HG03565 (cell line): Measurements from ENCODE around the gene TASP1.
"Not testable (repeated sequence)": the region's sequence is repeated elsewhere in the genome, so short reads cannot be mapped to it uniquely, and the experiment has no call there.

ENCODE experiments used
- ATAC-seq: cut with Tn5 transposase; IDR thresholded peaks from one replicate; pipeline ENCODE4 v1.9.1; 2021; ENCODE audit warnings: mild to moderate bottlenecking, moderate library complexity; ENCODE audit not compliant: unreplicated experiment

Gene TASP1

DNA sequence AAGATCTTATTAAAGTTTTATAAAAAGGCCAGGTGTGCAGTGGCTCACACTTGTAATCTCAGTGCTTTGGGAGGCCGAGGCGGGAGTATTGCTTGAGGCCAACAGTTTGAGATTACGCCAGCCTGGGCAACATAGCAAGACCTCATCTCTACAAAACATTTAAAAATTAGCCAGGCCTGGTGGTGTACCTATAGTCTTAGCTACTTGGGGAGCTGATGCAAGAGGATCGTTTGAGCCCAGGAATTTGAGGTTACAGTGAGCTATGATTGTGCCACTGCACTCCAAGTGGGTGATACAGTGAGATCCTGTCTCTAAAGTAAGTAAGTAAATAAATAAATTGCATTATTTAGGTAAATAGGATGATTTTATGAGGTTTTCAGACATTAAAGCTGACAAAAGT lies 234.4 kb downstream of the TASP1 start:
- no peak for ATAC-seq

DNA sequence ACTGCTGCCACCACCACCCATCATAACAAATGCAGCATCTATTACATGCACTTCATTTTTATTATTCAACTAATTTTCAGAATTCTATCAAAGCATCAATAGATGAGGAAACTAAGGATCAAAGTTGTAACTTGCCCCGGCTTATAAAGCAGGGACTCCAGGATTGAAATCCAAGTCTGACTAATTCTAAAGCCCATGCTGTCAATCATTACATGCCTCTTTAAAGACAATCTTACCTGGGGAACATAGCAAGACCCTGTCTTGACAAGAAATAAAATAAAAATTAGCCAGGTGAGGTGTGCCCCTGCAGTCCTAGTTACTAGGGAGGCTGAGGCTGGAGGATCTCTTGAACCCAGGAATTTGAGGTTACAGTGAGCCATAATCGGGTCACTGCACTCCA lies 235.3 kb downstream of the TASP1 start:
- no peak for ATAC-seq

DNA sequence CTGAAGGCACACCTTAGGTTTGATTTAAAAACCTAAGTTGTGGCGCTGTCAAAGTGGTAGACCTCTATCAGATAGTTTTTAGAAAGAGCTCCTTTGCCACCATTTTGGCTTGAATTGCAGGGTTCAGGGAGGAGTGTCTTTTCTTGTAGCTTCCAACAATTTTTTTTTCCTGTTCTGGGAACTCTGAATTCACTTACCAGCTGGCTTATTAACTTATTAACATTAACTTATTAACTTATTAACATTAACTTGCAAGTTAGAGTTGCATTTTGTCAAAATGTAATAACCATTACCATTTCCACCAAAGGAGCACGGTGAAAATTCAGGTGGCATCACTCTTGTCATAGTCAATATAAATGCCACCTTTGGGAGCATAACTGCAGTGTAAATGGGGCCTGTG lies 235.7 kb downstream of the TASP1 start:
- ATAC-seq, result no peak

DNA sequence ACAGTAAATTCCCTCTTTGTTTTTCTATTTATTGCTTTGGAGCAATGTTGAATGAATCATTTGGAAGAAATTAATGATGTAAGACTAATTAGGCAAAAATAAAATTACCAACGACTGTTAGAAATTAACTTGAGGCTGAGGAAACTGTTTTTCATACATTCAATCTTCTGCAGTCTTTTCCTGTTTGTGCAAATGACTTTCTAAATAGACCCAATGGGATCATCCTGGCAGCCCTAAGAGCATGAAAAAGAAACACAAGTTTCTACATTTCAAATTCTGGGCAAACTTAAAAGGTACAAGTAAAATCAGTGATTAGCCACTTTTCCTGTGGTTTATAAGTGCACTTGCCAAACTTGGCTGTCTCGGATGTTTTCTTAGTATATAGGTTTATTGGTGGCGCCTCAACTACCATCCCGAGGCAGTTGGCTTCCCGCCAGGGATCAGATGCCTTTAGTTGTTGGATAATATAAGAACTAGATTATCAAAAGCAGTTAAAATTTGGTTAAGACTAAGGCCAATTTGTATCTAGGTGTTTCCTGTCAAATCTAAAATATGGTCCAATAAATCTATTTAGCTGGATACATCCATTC lies 236.5 kb downstream of the TASP1 start:
- ATAC-seq, result no peak

DNA sequence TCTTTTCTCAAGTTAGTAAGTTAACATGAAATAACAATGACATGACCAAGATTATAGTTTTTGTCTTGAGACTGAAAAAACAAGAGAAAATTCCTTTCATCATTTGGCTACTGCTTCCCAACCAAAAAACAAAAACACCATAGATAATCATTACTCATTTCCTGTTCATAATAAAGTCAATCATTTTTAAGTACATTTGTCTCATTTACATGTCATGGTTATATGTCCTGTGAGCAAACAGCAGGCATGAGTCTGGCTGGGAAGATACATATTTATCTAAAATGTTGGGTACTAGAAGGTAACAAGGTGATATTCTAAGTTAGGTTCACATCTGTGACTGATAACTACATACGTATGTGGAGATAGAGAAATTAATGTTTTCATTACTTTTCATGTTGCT lies 237.1 kb downstream of the TASP1 start:
- ATAC-seq, result no peak

DNA sequence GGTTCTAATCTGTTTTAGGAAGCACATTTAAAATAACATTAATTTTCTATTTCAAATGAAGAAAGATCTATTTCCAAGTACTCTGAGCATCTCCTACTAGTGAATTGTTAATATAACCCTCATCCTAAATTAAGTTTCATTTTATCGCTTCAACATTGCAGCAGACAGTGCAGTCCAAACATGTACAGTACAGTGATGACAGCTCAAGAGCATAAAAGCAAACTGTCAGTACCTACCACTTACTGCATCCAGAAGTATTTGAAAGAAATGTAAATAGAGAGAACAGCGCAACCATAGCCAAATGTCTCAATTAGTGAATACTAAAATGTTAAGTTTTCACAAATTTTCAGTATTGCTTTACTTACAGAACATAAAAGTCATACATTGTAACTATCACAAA lies 238.3 kb downstream of the TASP1 start:
- no peak for ATAC-seq

DNA sequence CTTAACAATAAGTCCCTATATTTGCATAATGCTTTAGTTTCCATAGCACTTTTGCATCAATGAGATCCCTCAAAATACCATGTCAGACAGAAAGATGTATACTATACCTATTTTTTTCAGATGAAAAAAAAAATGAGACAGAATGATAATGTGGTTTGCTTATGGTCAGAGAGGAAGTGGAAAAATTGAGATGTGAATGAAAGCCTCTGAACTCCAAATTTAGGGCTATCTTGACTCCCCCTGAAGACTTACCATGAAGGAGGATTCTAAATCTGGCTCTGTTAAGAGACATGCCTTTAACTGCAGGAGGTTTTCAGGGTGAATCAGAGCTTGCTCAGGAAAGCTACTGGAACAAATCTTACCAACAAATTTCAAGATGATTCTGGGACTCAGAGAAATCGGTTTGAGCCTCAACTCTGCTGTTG lies 241.4 kb downstream of the TASP1 start:
- ATAC-seq, result no peak

DNA sequence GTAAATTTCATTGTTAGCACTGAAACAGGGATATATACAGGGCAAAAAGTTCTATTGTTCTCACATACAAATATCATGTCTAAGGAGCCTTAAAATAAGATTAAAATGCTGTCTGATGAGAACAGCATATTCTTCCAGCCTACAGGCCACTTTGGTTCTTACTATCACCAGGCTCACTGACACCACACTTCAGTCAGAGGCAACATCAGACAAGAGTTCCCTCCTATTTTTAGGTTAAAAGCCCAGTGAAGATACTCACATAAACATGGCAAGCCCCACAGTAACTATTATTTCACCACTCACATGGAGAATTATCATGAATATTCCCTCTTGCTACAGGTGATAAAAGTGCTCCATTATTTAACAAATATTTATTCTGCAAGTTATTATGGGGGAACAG lies 241.9 kb downstream of the TASP1 start:
- no peak for ATAC-seq

DNA sequence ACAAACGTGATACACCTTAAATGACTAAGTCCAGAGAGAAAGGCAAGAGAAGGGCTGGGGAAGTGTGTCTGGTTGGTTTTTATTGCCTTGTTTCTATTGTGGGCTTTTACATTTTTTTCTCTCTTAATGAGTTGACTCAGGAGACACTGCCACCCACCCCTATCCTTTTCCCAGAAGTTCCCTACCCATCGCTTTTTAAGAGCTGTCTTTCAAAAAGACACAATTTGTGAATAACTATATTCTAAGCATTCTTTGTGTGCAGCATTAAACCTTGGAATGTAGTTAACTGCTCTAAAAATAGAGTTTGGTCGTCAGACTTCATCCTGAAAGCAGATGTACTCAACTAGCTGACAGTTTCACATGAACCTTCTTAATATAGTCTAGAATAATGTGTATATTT lies 242.7 kb downstream of the TASP1 start:
- ATAC-seq, result no peak

DNA sequence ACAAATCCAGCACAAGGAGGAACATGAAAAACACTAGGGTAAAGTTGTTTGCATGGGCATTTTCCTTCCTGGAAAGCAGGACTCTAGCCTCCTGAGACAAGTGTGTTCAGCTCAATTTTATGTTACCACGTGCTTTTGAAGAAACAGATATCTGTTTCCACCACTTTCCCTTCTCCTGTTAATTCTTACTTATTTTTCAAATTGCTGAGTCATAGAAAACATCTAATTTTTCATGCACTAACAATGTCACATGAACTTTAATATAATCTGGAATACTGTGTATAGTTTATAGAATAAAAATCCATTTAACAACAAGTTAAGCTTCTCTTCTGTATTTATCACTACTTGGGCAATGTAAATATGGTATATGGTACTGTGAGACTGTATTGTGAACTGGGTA lies 243.5 kb downstream of the TASP1 start:
- no peak for ATAC-seq

DNA sequence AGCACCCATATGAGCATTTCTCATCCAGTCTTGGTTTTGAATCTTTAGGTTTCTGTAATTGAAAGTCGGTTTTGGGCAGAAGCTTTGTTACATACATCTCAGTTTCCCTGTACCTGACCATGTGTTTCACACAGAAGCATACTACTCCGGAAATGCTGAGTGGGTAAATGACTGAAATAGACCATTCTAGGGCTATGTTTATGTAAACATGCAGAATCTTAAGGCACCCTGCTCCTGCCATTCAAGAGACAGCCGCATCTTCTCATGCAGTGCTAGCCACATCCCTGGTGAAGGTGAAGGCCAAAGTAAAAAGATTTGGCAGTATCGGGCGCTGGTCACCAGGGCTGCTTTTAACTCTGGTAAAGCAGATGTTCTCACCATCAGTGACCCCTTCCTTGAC lies 246.3 kb downstream of the TASP1 start:
- no peak for ATAC-seq

DNA sequence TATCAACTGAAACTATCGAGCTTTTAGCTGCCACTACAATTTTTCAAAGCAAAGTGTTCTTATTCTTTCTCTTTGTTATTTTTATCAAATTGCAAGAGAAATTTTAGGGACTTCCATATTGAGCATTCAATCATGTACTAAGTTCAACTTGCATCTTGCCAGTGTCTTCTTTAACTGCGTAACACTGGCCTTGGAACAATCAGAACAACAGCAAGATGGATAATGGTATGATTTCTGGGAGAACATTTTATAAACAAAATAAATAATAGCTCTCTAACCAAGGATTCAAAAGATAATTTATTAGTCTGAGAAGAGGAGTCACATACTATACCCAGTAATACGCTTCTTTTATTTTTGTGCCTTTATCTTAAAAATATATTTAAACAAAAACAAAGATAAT lies 249.6 kb downstream of the TASP1 start:
- ATAC-seq, result no peak

DNA sequence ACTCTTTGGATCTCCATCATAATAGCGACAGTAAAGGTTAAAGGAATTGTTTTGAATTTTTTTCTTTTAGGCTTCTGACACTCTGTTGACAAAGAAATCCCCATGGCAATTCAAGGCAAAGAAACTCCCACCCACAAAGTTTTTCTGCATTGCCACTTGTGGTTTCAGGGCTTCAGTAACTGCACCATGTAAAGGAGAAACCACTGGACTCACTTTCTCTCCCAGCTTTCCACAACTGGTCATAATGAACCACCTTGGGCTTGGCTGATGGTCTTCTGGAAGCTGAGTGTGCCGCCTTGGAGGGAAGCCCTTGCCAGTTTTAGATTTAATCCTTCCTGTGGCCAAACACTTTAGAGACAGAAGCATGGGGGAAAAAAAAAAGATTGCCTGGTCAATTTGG lies 254.6 kb downstream of the TASP1 start:
- ATAC-seq, result no peak

DNA sequence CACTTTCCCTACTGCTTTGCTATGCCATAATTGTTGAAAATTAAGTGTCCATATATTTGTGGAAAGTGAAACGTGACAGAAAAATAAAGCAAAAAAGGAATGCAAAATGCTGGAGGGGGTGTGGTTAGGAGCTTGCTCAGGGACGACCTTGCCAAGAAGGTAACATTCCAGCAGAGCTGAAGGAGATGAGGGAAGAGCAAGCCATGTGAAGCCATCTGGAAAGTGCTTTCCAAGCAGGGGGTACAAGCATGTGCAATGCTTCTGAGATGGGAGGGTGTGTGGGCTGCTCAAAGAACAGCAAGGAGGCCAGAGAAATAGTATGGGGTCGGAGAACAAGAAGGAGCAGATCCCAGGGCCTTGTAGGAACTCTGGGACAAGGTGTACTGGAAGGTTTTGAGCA lies 255.9 kb downstream of the TASP1 start:
- ATAC-seq, result no peak

DNA sequence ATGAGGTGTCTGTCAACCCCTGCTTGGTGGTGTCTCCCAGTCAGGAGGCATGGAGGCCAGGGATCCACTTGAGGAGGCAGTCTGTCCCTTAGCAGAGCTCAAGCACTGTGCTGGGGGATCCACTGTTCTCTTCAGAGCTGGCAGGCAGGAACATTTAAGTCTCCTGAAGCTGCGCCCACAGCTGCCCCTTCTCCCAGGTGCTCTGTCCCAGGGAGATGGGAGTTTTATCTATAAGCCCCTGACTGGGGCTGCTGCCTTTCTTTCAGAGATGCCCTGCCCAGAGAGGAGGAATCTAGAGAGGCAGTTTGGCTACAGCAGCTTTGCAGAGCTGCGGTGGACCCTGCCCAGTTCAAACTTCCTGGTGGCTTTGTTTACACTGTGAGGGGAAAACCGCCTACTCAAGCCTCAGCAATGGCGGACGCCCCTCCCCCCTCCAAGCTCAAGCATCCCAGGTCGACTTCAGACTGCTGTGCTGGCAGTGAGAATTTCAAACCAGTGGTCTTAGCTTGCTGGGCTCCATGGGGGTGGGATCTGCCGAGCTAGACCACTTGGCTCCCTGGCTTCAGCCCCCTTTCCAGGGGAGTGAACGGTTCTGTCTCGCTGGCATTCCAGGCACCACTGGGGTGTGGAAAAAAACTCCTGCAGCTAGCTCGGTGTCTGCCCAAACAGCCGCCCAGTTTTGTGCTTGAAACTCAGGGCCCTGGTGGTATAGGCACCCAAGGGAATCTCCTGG lies 258.1 kb downstream of the TASP1 start:
- ATAC-seq, result not testable (repeated sequence)

DNA sequence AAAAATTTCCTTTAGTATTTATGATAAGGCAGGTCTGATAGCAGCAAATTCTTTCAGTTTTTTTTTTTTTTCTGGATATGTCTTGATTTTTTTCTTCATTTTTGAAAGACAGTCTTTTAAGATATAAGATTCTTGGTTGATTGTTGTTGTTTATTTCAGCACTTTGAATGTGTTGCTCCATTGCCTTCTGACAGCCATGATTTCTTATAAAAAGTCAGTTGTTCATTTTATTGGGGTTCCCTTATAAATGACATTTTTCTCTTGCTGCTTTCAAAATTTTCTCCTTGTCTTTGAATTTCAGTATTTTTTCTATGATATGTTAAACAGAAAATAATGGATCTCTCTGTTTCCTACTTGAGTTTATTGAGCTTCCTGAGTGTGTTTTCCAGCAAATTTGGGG lies 265.3 kb downstream of the TASP1 start:
- ATAC-seq, result no peak

DNA sequence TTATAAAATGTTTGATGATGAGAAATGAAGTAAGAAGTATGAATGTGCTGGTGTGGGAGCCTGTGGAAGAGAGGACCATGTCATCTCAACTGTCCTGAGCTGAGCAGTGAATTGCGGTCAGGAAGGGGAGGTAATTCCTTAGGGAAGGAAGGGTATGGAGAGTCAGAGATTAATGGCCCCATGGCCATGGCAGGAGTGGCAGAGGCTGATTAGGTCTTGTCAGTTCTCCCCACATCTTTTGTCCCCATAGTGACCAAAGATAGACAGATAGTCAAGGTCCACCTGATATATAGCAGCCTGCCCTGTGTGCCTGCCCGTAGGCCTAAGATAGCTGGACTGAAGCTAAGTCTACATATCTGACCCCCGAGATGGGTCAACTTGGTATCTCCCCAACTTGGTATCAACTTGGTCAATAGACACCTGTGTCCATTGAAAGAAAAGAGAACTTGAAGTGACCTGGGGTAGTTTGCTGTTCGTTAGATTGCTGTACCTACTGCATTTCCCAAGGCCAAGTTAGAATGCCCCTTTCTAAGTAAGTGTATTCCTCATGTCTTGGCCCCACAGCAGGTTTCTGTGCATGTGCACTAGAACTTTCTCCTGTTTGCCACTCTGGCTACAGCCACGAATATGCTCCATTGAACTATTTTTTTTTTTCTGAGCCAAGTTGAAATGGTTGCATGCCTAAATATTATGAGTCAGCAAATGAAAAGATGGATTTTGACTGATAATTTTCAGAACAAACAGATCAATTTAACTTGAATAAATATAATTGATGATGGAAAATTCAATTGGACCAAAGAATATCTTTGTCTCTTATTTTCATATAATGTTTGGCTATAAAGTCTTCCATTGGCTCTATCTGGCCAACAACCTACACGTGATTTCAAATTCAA lies 274.2 kb downstream of the TASP1 start:
- no peak for ATAC-seq

DNA sequence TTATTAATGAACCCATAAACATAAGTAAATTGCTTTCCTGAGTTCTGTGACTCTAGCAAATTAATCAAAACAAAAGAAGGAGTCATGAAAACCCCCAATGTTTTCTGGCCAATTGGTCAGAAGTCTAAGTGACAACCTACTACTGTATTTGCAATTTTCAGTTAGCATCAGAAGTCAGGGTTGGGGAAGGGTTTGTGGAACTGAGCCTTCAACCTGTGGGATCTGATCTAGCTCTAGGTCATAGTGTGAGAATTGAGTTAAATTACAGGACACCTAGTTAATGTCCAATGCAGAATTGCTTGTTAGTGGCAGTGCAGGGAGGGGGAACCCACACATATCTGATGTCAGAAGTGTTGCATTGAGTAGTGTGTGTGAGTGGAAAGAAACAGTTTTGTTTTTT lies 275.3 kb downstream of the TASP1 start:
- no peak for ATAC-seq

DNA sequence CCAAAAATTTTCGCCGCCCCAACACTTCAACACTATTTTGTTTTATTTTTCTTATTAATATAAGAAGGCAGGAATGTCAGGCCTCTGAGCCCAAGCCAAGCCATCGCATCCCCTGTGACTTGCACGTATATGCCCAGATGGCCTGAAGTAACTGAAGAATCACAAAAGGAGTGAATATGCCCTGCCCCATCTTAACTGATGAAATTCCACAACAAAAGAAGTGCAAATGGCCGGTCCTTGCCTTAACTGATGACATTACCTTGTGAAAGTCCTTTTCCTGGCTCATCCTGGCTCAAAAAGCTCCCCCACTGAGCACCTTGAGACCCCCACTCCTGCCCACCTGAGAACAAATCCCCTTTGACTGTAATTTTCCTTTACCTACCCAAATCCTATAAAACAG lies 276.6 kb downstream of the TASP1 start:
- not testable (repeated sequence) for ATAC-seq

DNA sequence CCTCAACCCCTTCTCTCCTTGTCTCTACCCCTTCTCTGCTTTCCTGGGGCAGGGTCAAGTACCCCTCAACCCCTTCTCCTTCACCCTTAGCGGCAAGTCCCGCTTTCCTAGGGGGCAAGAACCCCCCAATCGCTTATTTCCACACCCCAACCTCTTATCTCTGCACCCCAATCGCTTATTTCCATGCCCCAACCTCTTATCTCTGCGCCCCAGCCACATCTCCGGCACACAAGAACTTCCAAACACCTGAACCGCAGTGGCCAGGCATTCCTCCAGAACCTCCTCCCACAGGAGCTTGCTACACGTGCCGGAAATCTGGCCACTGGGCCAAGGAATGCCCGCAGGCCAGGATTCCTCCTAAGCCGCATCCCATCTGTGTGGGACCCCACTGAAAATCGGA lies 279.8 kb downstream of the TASP1 start:
- ATAC-seq, result not testable (repeated sequence)

DNA sequence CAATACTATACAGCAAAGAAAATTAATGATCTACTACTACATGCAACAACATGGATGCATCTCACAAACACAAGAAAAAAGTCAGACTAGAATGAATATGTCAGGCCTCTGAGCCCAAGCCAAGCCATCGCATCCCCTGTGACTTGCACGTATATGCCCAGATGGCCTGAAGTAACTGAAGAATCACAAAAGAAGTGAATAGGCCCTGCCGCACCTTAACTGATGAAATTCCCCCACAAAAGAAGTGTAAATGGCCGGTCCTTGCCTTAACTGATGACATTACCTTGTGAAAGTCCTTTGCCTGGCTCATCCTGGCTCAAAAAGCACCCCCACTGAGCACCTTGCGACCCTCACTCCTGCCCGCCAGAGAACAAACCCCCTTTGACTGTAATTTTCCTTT lies 280.9 kb downstream of the TASP1 start:
- not testable (repeated sequence) for ATAC-seq

DNA sequence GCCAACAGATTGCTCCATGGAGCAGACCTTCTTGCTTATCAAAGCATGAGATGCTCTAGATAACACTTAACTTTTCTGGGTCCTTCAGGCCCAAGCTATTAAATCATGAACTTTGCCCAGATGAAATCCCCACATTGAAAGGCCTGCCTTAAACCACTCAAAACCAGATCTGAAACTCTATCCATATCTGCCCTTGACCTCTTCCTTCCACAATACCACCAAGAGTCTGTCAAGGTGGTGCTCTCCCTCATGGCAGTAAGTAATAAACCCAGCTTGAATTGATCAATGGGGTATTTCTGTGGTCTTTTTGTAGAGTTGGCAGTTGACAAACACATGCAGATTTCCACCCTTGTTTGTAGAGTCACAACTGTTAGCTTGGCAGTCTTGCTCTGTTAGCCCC lies 282.1 kb downstream of the TASP1 start:
- ATAC-seq, result no peak
